ENCODE data around the gene PRSS57. TPM values are rescaled to one million over a fixed set of nuclear protein-coding genes. Genes with fewer than 3 reads are reported as not detected.

The PRSS57 gene
- total and polyA plus RNA-seq, 2 of the 13 experiments (the other 11 are each of a cell fraction or from before 2014, with no cell fraction given) = 0.12 TPM; not detected in 1

- TF ChIP-seq NR2F2 (IDR thresholded peaks at IDR 0.05; ENCODE audit: borderline replicate concordance, low read depth) = peak; percentile 93
- TF ChIP-seq RCOR2 (CRISPR knock-in tag; IDR thresholded peaks at IDR 0.05) = no peak
- no peak for TF ChIP-seq PRDM4 (CRISPR knock-in tag; IDR thresholded peaks at IDR 0.05; ENCODE audit: borderline replicate concordance)
- TF ChIP-seq ONECUT2 (CRISPR knock-in tag; IDR thresholded peaks at IDR 0.05) = no peak
- no peak for TF ChIP-seq ZNF274 (CRISPR knock-in tag; IDR thresholded peaks at IDR 0.05)
- peak; percentile 74 for TF ChIP-seq RXRA (CRISPR knock-in tag; IDR thresholded peaks at IDR 0.05)
- no peak for TF ChIP-seq NCOA5 (CRISPR knock-in tag; IDR thresholded peaks at IDR 0.05)
- TF ChIP-seq ZNF3 (CRISPR knock-in tag; IDR thresholded peaks at IDR 0.05) = no peak
- TF ChIP-seq MTF2 (CRISPR knock-in tag; IDR thresholded peaks at IDR 0.05; ENCODE audit: borderline replicate concordance) = no peak
- peak; percentile 84 for TF ChIP-seq NR2C2 (CRISPR knock-in tag; IDR thresholded peaks at IDR 0.05; ENCODE audit: borderline replicate concordance)
- TF ChIP-seq ZNF800 (CRISPR knock-in tag; IDR thresholded peaks at IDR 0.05) = no peak
- TF ChIP-seq ZNF775 (CRISPR knock-in tag; IDR thresholded peaks at IDR 0.05; ENCODE audit: borderline replicate concordance) = no peak
- TF ChIP-seq, protein P1, sequence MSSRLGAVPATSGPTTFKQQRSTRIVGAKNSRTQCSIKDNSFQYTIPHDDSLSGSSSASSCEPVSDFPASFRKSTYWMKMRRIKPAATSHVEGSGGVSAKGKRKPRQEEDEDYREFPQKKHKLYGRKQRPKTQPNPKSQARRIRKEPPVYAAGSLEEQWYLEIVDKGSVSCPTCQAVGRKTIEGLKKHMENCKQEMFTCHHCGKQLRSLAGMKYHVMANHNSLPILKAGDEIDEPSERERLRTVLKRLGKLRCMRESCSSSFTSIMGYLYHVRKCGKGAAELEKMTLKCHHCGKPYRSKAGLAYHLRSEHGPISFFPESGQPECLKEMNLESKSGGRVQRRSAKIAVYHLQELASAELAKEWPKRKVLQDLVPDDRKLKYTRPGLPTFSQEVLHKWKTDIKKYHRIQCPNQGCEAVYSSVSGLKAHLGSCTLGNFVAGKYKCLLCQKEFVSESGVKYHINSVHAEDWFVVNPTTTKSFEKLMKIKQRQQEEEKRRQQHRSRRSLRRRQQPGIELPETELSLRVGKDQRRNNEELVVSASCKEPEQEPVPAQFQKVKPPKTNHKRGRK (CRISPR knock-in tag; IDR thresholded peaks at IDR 0.05) = no peak
- no peak for TF ChIP-seq MED1 (CRISPR knock-in tag; IDR thresholded peaks at IDR 0.05)
- no peak for TF ChIP-seq ZXDC (CRISPR knock-in tag; IDR thresholded peaks at IDR 0.05)
- TF ChIP-seq, protein P2, sequence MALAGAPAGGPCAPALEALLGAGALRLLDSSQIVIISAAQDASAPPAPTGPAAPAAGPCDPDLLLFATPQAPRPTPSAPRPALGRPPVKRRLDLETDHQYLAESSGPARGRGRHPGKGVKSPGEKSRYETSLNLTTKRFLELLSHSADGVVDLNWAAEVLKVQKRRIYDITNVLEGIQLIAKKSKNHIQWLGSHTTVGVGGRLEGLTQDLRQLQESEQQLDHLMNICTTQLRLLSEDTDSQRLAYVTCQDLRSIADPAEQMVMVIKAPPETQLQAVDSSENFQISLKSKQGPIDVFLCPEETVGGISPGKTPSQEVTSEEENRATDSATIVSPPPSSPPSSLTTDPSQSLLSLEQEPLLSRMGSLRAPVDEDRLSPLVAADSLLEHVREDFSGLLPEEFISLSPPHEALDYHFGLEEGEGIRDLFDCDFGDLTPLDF (CRISPR knock-in tag; IDR thresholded peaks at IDR 0.05) = no peak
- TF ChIP-seq CREBL2 (CRISPR knock-in tag; IDR thresholded peaks at IDR 0.05; ENCODE audit: borderline replicate concordance) = no peak
- no peak for TF ChIP-seq TARDBP (CRISPR knock-in tag; IDR thresholded peaks at IDR 0.05)
Measured at GRCh38 chr19:726993-727956, 32.0 kb upstream of the PRSS57 start (continued).

Measured in HepG2 (cell line).